Upper lobe of left lung (tissue), 6 donors: ENCODE measurements around the gene TREML4. TPM values are rescaled to one million over a fixed set of nuclear protein-coding genes. Genes with fewer than 3 reads are reported as not detected.

ENCODE experiments used
- ATAC-seq, 2 donors: fragments of 200-7000 bp; cut with Tn5 transposase; one replicate each; pipeline ENCODE4 v1.9.1; 2022; ENCODE audit warnings: mild to moderate bottlenecking in 2 of 2, moderate library complexity in 2 of 2; ENCODE audit not compliant: low FRiP score in 2 of 2
- DNase-seq, 2 donors: peaks; one replicate each; pipeline ENCODE4 v3.0.0-alpha.2; 2019 to 2020
- H3K27ac ChIP-seq, 4 donors: fragments of 200-600 bp; sonication (generic); one replicate each; pipeline ENCODE4 v1.5.1; 2016 to 2019
- H3K27me3 ChIP-seq, 4 donors: fragments of 200-600 bp; sonication (generic); one replicate each; pipeline ENCODE4 v1.5.1; 2017 to 2019
- H3K36me3 ChIP-seq, 4 donors: fragments of 200-600 bp; sonication (generic); one replicate each; pipeline ENCODE4 v1.5.1; 2016 to 2019
- H3K4me1 ChIP-seq, 4 donors: fragments of 200-600 bp; sonication (generic); one replicate each; pipeline ENCODE4 v1.5.1; 2018 to 2019
- H3K4me3 ChIP-seq, 4 donors: fragments of 200-600 bp; sonication (generic); one replicate each; pipeline ENCODE4 v1.5.1; 2017 to 2019; ENCODE audit warnings: mild to moderate bottlenecking in 2 of 4, moderate library complexity in 1 of 4
- H3K9me3 ChIP-seq, 4 donors: fragments of 200-600 bp; sonication (generic); one replicate each; pipeline ENCODE4 v1.5.1; 2018 to 2019
- CTCF ChIP-seq, 6 experiments: fragments of 450-650 bp in 4 of 6; fragments of 200-600 bp in 2 of 6; sonication (generic) in 2 of 6; IDR thresholded peaks; one replicate each; pipeline ENCODE4 v1.5.1; 2016 to 2019; ENCODE audit warnings: antibody characterized with exemption in 6 of 6
- EP300 ChIP-seq, 4 donors: sonication (generic); formaldehyde crosslinking; IDR thresholded peaks; one replicate each; pipeline ENCODE4 v1.5.1; 2017; ENCODE audit warnings: antibody characterized with exemption in 4 of 4, control low read depth in 2 of 4
- POLR2A ChIP-seq, 4 donors: fragments of 450-650 bp; IDR thresholded peaks; one replicate each; pipeline ENCODE4 v1.5.1; 2016 to 2017; ENCODE audit warnings: antibody characterized with exemption in 4 of 4, mild to moderate bottlenecking in 2 of 4
- POLR2AphosphoS5 ChIP-seq, 2 donors: sonication (generic); formaldehyde crosslinking; IDR thresholded peaks; one replicate each; pipeline ENCODE4 v1.5.1; 2017; ENCODE audit warnings: antibody characterized with exemption in 2 of 2
- WGBS, 2 donors: methylation state at CpG; one replicate each; pipeline ENCODE4 v1.1.5; 2017 to 2018; 5-methylcytosine and 5-hydroxymethylcytosine counted together
- total RNA-seq, 6 donors: library from RNA; depleted of rRNA in 4 of 6; stranded (reverse); fragments of >200 nt in 4 of 6; gene quantifications; one replicate each; pipeline versions ENCODE4 v1.1.0 to v1.2.1, GENCODE V29; 2016 to 2021
- donor health status: DM: no; HTN: no; CAD: no; lungs with moderate emphysema.
- donor health status: DM: no; HTN: yes; CAD: no; lungs with severe emphysema.

Gene TREML4
- total RNA-seq, 6 donors from 2014 or later = not detected

DNA sequence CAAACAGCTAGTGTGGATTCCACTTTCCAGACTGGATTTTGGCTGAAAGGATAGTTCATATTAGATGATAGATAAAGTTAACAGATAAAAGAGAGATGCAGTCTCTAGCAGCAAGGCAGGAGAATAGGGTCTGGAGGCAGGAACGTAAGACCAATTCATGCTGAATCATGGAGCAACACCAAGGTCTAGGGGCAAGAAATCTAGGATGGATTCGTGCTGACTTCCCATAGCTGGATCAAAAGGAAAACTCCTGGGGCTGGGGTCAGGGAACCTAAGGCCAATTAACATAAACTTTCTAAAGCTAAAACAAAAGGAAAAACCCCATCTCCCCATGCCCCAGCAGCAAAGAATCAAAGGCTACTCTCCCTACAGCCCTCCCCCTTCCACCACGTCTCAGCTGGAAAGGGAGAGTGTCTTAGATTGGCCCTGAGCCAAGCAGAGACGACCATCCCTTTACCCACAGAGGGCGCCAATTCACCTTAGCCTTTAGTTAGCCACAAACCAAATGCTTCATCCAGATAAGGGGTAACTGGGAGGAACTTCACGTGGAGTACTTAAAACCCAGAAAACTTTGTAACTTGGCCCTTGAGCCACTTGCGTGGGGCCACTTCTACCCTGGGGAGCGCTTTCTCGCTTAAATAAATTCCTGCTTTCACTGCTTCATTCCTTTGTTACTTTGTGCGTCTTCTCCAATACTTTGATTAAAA lies 50.7 kb downstream of the TREML4 start:
- H3K36me3 ChIP-seq = no peaks in the 10 kb centered on the region
- DNase-seq = peak in 1 of 2 donors; percentile 85
- peak overlapping the region in 1 of 4 donors; percentile 9 for H3K4me3 ChIP-seq
- 16 to 18% methylated on average over 10 of the region's 10 CpGs for WGBS, 2 donors
- peak; percentile 64 to 77 for ATAC-seq
- H3K27ac ChIP-seq = peak overlapping the region in 3 of 4 donors; percentile 44 to 58 (median 47)
- no peak for TF ChIP-seq EP300 (IDR thresholded peaks at IDR 0.05)
- peak; percentile 48 to 51 for TF ChIP-seq POLR2AphosphoS5 (IDR thresholded peaks at IDR 0.05)
- peak; percentile 32 to 69 (median 48) for TF ChIP-seq CTCF (IDR thresholded peaks at IDR 0.05)
- H3K27me3 ChIP-seq = no peaks in the 10 kb centered on the region
- no peaks in the 10 kb centered on the region for H3K9me3 ChIP-seq
- peaks cover 3 to 18% (median 12%) of the 10 kb centered on the region in 4 donors for H3K4me1 ChIP-seq

DNA sequence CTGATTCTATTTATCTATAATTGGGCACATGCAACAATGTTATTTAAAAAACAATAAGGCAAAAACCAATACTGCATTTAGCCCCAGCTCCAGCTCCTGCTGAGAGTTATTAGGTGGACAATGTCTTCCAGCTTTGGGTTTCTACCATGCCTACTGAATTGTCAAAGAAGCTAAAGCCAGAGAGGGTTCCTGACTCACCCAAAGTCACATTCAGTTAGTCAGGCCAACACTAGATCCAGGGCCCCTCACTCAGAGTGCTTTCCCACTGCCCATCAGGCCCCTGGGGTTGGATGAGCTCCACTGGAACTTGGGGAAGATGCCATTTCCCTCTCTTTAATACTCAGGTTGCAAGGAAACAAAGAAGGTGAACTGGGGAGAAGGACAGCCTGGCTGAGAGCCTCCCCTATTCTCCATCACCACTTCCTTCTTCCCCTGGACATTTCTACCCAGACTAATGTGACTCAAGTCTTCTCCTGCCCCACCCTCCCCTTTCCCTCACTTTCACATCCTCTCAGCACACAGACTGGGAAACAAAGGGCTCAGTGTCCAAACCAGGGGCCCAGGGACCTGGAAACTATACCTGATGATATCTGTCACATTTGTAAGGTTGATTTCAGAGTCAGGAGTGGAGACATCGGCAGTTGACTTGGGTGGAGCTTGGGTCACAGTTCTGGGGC lies 52.4 kb downstream of the TREML4 start:
- no peaks in the 10 kb centered on the region for H3K9me3 ChIP-seq
- peak in 1 of 2 donors; percentile 64 for ATAC-seq
- DNase-seq = no peak
- H3K36me3 ChIP-seq = no peaks in the 10 kb centered on the region
- no peaks in the 10 kb centered on the region for H3K27me3 ChIP-seq
- H3K4me1 ChIP-seq = peaks cover 5 to 31% (median 16%) of the 10 kb centered on the region in 4 donors
- no peak overlapping the region for H3K4me3 ChIP-seq
- WGBS, 2 donors = 75 to 88% methylated on average over 1 of the region's 1 CpG
- peak overlapping the region in 3 of 4 donors; percentile 4 to 54 (median 7) for H3K27ac ChIP-seq
- TF ChIP-seq CTCF (IDR thresholded peaks at IDR 0.05) (no peak), POLR2A (IDR thresholded peaks at IDR 0.05) (peak in 1 of 4 donors; percentile 47)

- Histone ChIP-seq H3K4me3 (peak overlapping the region in 1 of 4 donors; percentile 42), H3K36me3 (no peaks in the 10 kb centered on the region), H3K27me3 (no peaks in the 10 kb centered on the region), H3K4me1 (peaks cover 10 to 44% (median 22%) of the 10 kb centered on the region in 4 donors), H3K9me3 (no peaks in the 10 kb centered on the region), H3K27ac (no peak overlapping the region)
- WGBS, 2 donors = 80 to 82% methylated on average over 3 of the region's 3 CpGs
- TF ChIP-seq CTCF (IDR thresholded peaks at IDR 0.05) (no peak), EP300 (IDR thresholded peaks at IDR 0.05) (no peak), POLR2A (IDR thresholded peaks at IDR 0.05) (no peak), POLR2AphosphoS5 (IDR thresholded peaks at IDR 0.05) (no peak)
- DNase-seq (no peak), ATAC-seq (no peak)
Observed at GRCh38 chr6:41283600-41283999, 55.5 kb downstream of the TREML4 start.

GRCh38 chr6:41284726-41285125 lies 56.6 kb downstream of the TREML4 start:
- peak in 1 of 4 donors; percentile 12 for TF ChIP-seq POLR2A (IDR thresholded peaks at IDR 0.05)
- peak in 1 of 2 donors; percentile 33 for TF ChIP-seq POLR2AphosphoS5 (IDR thresholded peaks at IDR 0.05)
- no peak for TF ChIP-seq EP300 (IDR thresholded peaks at IDR 0.05)
- no peaks in the 10 kb centered on the region for H3K36me3 ChIP-seq
- peaks cover 8 to 38% (median 24%) of the 10 kb centered on the region in 4 donors for H3K4me1 ChIP-seq
- ATAC-seq (peak; percentile 59 to 80), DNase-seq (peak in 1 of 2 donors; percentile 83)
- peak overlapping the region in 3 of 4 donors; percentile 7 to 65 (median 31) for H3K27ac ChIP-seq
- no peaks in the 10 kb centered on the region for H3K27me3 ChIP-seq
- 25 to 48% methylated on average over 1 of the region's 1 CpG for WGBS, 2 donors
- H3K9me3 ChIP-seq = no peaks in the 10 kb centered on the region
- peak overlapping the region in 2 of 4 donors; percentile 18 to 42 for H3K4me3 ChIP-seq
